ENCODE measurements around the gene CIZ1.
A peak's percentile ranks its signal among the peaks of the same experiment; 100 is the strongest.
"Not testable (repeated sequence)": the region's sequence is repeated elsewhere in the genome, so short reads cannot be mapped to it uniquely, and the experiment has no call there.

- peak in 5 of 7 experiments; percentile 21 to 59 (median 43) for TF ChIP-seq CTCF (IDR thresholded peaks at IDR 0.05)
- TF ChIP-seq POLR2A (IDR thresholded peaks at IDR 0.05) = not testable (repeated sequence)
These were observed 9.9 kb downstream of the CIZ1 start for GRCh38 chr9:128181480-128181879.
